Esophagus squamous epithelium (tissue), 4 donors: ENCODE results near the gene EPHA4.

ENCODE experiments used
- CTCF ChIP-seq, 6 experiments: fragments of 450-650 bp in 4 of 6; fragments of 200-600 bp in 2 of 6; sonication (generic) in 2 of 6; IDR thresholded peaks; one replicate each; pipeline ENCODE4 v1.5.1; 2016 to 2019; ENCODE audit warnings: antibody characterized with exemption in 6 of 6, mild to moderate bottlenecking in 4 of 6, moderate library complexity in 4 of 6
- POLR2A ChIP-seq, 4 donors: fragments of 450-650 bp; IDR thresholded peaks; one replicate each; pipeline ENCODE4 v1.6.1; 2017; ENCODE audit warnings: antibody characterized with exemption in 4 of 4, mild to moderate bottlenecking in 4 of 4, moderate library complexity in 3 of 4

- TF ChIP-seq CTCF (IDR thresholded peaks at IDR 0.05) = no peak
- no peak for TF ChIP-seq POLR2A (IDR thresholded peaks at IDR 0.05)
Measured at GRCh38 chr2:221490506-221491060, 81.5 kb downstream of the EPHA4 start.
